Measurements from ENCODE around the gene SNRK.

Gene SNRK

GRCh38 chr3:43371494-43371893, 85.2 kb downstream of the SNRK start:
- H3K9ac ChIP-seq (ENCODE audit: low read length) = no peak overlapping the region
- TF ChIP-seq EZH2phosphoT487 (conservative IDR thresholded peaks at IDR 0.05; ENCODE audit: low read length) (no peak), CTCF (IDR thresholded peaks at IDR 0.05; ENCODE audit: insufficient read depth, low read length, poor library complexity, severe bottlenecking) (no peak)
- no peaks in the 10 kb centered on the region for H4K20me1 ChIP-seq (ENCODE audit: low read depth, low read length)
- H3K4me3 ChIP-seq (ENCODE audit: insufficient read depth, low read length, poor library complexity, severe bottlenecking) = no peak overlapping the region
- no peak overlapping the region for H3K27ac ChIP-seq (ENCODE audit: low read depth, low read length)
- H3K4me2 ChIP-seq (ENCODE audit: low read depth, low read length, poor library complexity, severe bottlenecking) = no peak overlapping the region
- no peaks in the 10 kb centered on the region for H3K9me2 ChIP-seq (replicated peaks; ENCODE audit: insufficient read depth, low read length)
- no peak overlapping the region for H2AFZ ChIP-seq (ENCODE audit: low read depth, low read length, severe bottlenecking)
- H3K9me3 ChIP-seq (ENCODE audit: insufficient read depth, low read length) = no peaks in the 10 kb centered on the region
- H3K79me2 ChIP-seq (ENCODE audit: insufficient read depth, low read length) = no peaks in the 10 kb centered on the region
- no peaks in the 10 kb centered on the region for H3F3A ChIP-seq (ENCODE audit: insufficient read depth)
- no peaks in the 10 kb centered on the region for H3K36me3 ChIP-seq (ENCODE audit: low read length)
- no peaks in the 10 kb centered on the region for H3K27me3 ChIP-seq (ENCODE audit: low read length)

GRCh38 chr3:43372007-43372740, 85.8 kb downstream of the SNRK start:
- no peaks in the 10 kb centered on the region for H3K27me3 ChIP-seq (ENCODE audit: low read length)
- no peak overlapping the region for H2AFZ ChIP-seq (ENCODE audit: low read depth, low read length, severe bottlenecking)
- no peak overlapping the region for H3K27ac ChIP-seq (ENCODE audit: low read depth, low read length)
- no peaks in the 10 kb centered on the region for H3K79me2 ChIP-seq (ENCODE audit: insufficient read depth, low read length)
- no peak overlapping the region for H3K9ac ChIP-seq (ENCODE audit: low read length)
- no peak overlapping the region for H3K4me2 ChIP-seq (ENCODE audit: low read depth, low read length, poor library complexity, severe bottlenecking)
- no peaks in the 10 kb centered on the region for H3F3A ChIP-seq (ENCODE audit: insufficient read depth)
- no peaks in the 10 kb centered on the region for H3K9me3 ChIP-seq (ENCODE audit: insufficient read depth, low read length)
- no peaks in the 10 kb centered on the region for H4K20me1 ChIP-seq (ENCODE audit: low read depth, low read length)
- no peaks in the 10 kb centered on the region for H3K36me3 ChIP-seq (ENCODE audit: low read length)
- no peak for TF ChIP-seq EZH2phosphoT487 (conservative IDR thresholded peaks at IDR 0.05; ENCODE audit: low read length)
- TF ChIP-seq CTCF (IDR thresholded peaks at IDR 0.05; ENCODE audit: insufficient read depth, low read length, poor library complexity, severe bottlenecking) = no peak
- H3K4me3 ChIP-seq (ENCODE audit: insufficient read depth, low read length, poor library complexity, severe bottlenecking) = no peak overlapping the region
- no peaks in the 10 kb centered on the region for H3K9me2 ChIP-seq (replicated peaks; ENCODE audit: insufficient read depth, low read length)

- no peak overlapping the region for H3K4me3 ChIP-seq (ENCODE audit: insufficient read depth, low read length, poor library complexity, severe bottlenecking)
- no peaks in the 10 kb centered on the region for H3K27me3 ChIP-seq (ENCODE audit: low read length)
- no peaks in the 10 kb centered on the region for H3K9me3 ChIP-seq (ENCODE audit: insufficient read depth, low read length)
- no peaks in the 10 kb centered on the region for H4K20me1 ChIP-seq (ENCODE audit: low read depth, low read length)
- TF ChIP-seq CTCF (IDR thresholded peaks at IDR 0.05; ENCODE audit: insufficient read depth, low read length, poor library complexity, severe bottlenecking) (no peak), EZH2phosphoT487 (conservative IDR thresholded peaks at IDR 0.05; ENCODE audit: low read length) (no peak)
- no peaks in the 10 kb centered on the region for H3K79me2 ChIP-seq (ENCODE audit: insufficient read depth, low read length)
- no peaks in the 10 kb centered on the region for H3K36me3 ChIP-seq (ENCODE audit: low read length)
- no peak overlapping the region for H3K4me2 ChIP-seq (ENCODE audit: low read depth, low read length, poor library complexity, severe bottlenecking)
- H2AFZ ChIP-seq (ENCODE audit: low read depth, low read length, severe bottlenecking) = no peak overlapping the region
- H3K9ac ChIP-seq (ENCODE audit: low read length) = no peak overlapping the region
- no peaks in the 10 kb centered on the region for H3F3A ChIP-seq (ENCODE audit: insufficient read depth)
- no peaks in the 10 kb centered on the region for H3K9me2 ChIP-seq (replicated peaks; ENCODE audit: insufficient read depth, low read length)
- no peak overlapping the region for H3K27ac ChIP-seq (ENCODE audit: low read depth, low read length)
Observed at GRCh38 chr3:43372809-43373559, 86.6 kb downstream of the SNRK start.
